Body of pancreas (tissue), 4 donors: ENCODE data around the gene SFXN5. TPM values are rescaled to one million over a fixed set of nuclear protein-coding genes. Genes with fewer than 3 reads are reported as not detected.

ENCODE experiments used
- ATAC-seq: fragments of 150-250 bp; one replicate; pipeline ENCODE4 v1.9.1; 2016
- DNase-seq, 4 donors: peaks; one replicate each; pipeline ENCODE4 v3.0.0-alpha.2; 2019
- H3K27ac ChIP-seq, 4 donors: fragments of 200-600 bp; sonication (generic); 1 replicate in 3 of 4; 2 replicates in 1 of 4; pipeline versions ENCODE4 v1.5.1 to v1.6.1; 2016 to 2019; ENCODE audit warnings: mild to moderate bottlenecking in 1 of 4, mixed read lengths in 1 of 4, moderate library complexity in 1 of 4
- H3K27me3 ChIP-seq, 2 donors: fragments of 200-600 bp; sonication (generic); one replicate each; pipeline ENCODE4 v1.6.0; 2016; ENCODE audit warnings: mild to moderate bottlenecking in 1 of 2
- H3K36me3 ChIP-seq, 2 donors: fragments of 200-600 bp; sonication (generic); replicated peaks in 1 of 2; 2 replicates each; pipeline ENCODE4 v1.5.1; 2016; ENCODE audit warnings: low read depth in 2 of 2; ENCODE audit not compliant: insufficient read depth in 1 of 2
- H3K4me1 ChIP-seq: fragments of 200-600 bp; sonication (generic); one replicate; pipeline ENCODE4 v1.6.0; 2016
- H3K4me3 ChIP-seq, 2 donors: fragments of 200-600 bp; sonication (generic); 1 replicate in 1 of 2; 2 replicates in 1 of 2; pipeline ENCODE4 v1.5.1; 2016 to 2019
- H3K9me3 ChIP-seq, 3 donors: fragments of 200-600 bp; sonication (generic); 1 replicate in 2 of 3; 2 replicates in 1 of 3; pipeline ENCODE4 v1.5.1; 2016
- CTCF ChIP-seq, 7 experiments: fragments of 450-650 bp in 4 of 7; fragments of 200-600 bp in 3 of 7; sonication (generic) in 3 of 7; IDR thresholded peaks; one replicate each; pipeline ENCODE4 v1.5.1; 2016 to 2019; ENCODE audit warnings: antibody characterized with exemption in 7 of 7
- POLR2A ChIP-seq, 3 donors: fragments of 450-650 bp; IDR thresholded peaks; one replicate each; pipeline ENCODE4 v1.6.1; 2016; ENCODE audit warnings: antibody characterized with exemption in 3 of 3, mild to moderate bottlenecking in 2 of 3
- WGBS, 2 donors: methylation state at CpG; one replicate each; pipeline ENCODE4 v1.1.5; 2017; 5-methylcytosine and 5-hydroxymethylcytosine counted together
- intact Hi-C: fragments of 100-400 bp; cut with DNase I; formaldehyde crosslinking; loops from one replicate; pipeline ENCODE4 v1.15.1; 2023
- total RNA-seq, 2 donors: library from RNA; depleted of rRNA; stranded (reverse); fragments of >200 nt; gene quantifications; one replicate each; pipeline ENCODE4 v1.1.0, GENCODE V29; 2016

The SFXN5 gene
- total RNA-seq, 2 donors from 2014 or later = 4.3 to 5.4 TPM

- no peaks in the 10 kb centered on the region for H3K27me3 ChIP-seq
- TF ChIP-seq POLR2A (IDR thresholded peaks at IDR 0.05) (no peak), CTCF (IDR thresholded peaks at IDR 0.05) (peak; percentile 63 to 89 (median 78))
- H3K27ac ChIP-seq = no peak overlapping the region
- no peak overlapping the region for H3K4me3 ChIP-seq
- H3K9me3 ChIP-seq = no peaks in the 10 kb centered on the region
- DNase-seq = peak; percentile 80 to 83 (median 81)
- peaks cover 40% of the 10 kb centered on the region for H3K4me1 ChIP-seq
- H3K36me3 ChIP-seq = peaks cover 0 to 5% of the 10 kb centered on the region in 2 donors
- WGBS, 2 donors = 11 to 13% methylated on average over 4 to 11 of the region's 11 CpGs
- ATAC-seq = peak; percentile 68
- intact Hi-C loops = loop anchor here (5.0 to 10.0 kb wide), 2 partner anchors 80 to 282 kb away; no protein-coding TSS in a partner anchor
Measured at GRCh38 chr2:72892506-72893173, 178.9 kb downstream of the SFXN5 start.

Other genes with a start within 250 kb of the SFXN5 start
- 10 to 100 TPM; 11.7 to 12.9 TPM for gene EXOC6B, start 245.7 kb downstream of the SFXN5 start, total RNA-seq
- gene SPR, start 184.3 kb downstream of the SFXN5 start, total RNA-seq = 10 to 100 TPM; 62.6 to 84.6 TPM
- under 1 TPM; 0.26 to 0.33 TPM for gene EMX1, start 154.2 kb downstream of the SFXN5 start, total RNA-seq
- 10 to 100 TPM; 19.2 to 39.6 TPM for gene RAB11FIP5, start 41.2 kb upstream of the SFXN5 start, total RNA-seq
- gene NOTO, start 130.9 kb upstream of the SFXN5 start, total RNA-seq = not detected
- 10 to 100 TPM; 10.1 to 19.4 TPM for gene SMYD5, start 142.5 kb upstream of the SFXN5 start, total RNA-seq
- gene PRADC1, start 161.5 kb upstream of the SFXN5 start, total RNA-seq = 10 to 100 TPM; 11.7 to 21.4 TPM
- gene CCT7, start 162.6 kb upstream of the SFXN5 start, total RNA-seq = 10 to 100 TPM; 88.7 to 92.3 TPM
- 10 to 100 TPM in 1 of 2 donors, 1 to 10 TPM in 1; 4.3 to 11.2 TPM for gene FBXO41, start 212.8 kb upstream of the SFXN5 start, total RNA-seq
- not detected for gene EGR4, start 221.8 kb upstream of the SFXN5 start, total RNA-seq